ENCODE data around the gene GABRA4. TPM values are rescaled to one million over a fixed set of nuclear protein-coding genes. Genes with fewer than 3 reads are reported as not detected.

Gene GABRA4
- total and polyA plus RNA-seq, 2 experiments from 2014 or later: 1.5 to 1.9 TPM

- Histone ChIP-seq H3K27me3 (ENCODE audit: insufficient read depth) (peaks cover 66% of the 10 kb centered on the region), H3K4me1 (ENCODE audit: insufficient read depth) (peaks cover 7% of the 10 kb centered on the region), H3F3A (replicated peaks; ENCODE audit: low read depth) (no peaks in the 10 kb centered on the region), H3K27ac (ENCODE audit: low read depth) (no peak overlapping the region), H3K9me2 (ENCODE audit: insufficient read depth) (no peaks in the 10 kb centered on the region), H3K4me2 (peak overlapping the region; percentile 94), H3K4me3 (peak overlapping the region; percentile 95), H2AFZ (peak overlapping the region; percentile 100), H3K36me3 (ENCODE audit: insufficient read depth) (no peaks in the 10 kb centered on the region), H3K79me2 (replicated peaks; ENCODE audit: insufficient read depth) (no peaks in the 10 kb centered on the region), H4K20me1 (replicated peaks; ENCODE audit: insufficient read depth) (no peaks in the 10 kb centered on the region)
- Mint-ChIP-seq H3K4me3 (peak overlapping the region; percentile 87), H3K36me3 (ENCODE audit: low read depth) (no peaks in the 10 kb centered on the region; the same call in 2 of the 3 replicates), H3K27ac (no peak overlapping the region), H3K27me3 (ENCODE audit: insufficient read depth, low read depth, poor library complexity) (peaks cover 45% of the 10 kb centered on the region), H3K9me3 (no peaks in the 10 kb centered on the region), H3K4me1 (peaks cover 14% of the 10 kb centered on the region)
- ATAC-seq (peak; percentile 15), DNase-seq (ENCODE audit: low spot score) (peak; percentile 29)
- TF ChIP-seq EZH2 (IDR thresholded peaks at IDR 0.05; ENCODE audit: low read depth, unreplicated experiment): peak; percentile 72
- TF ChIP-seq REST (IDR thresholded peaks at IDR 0.05; ENCODE audit: unreplicated experiment): no peak
Measured at GRCh38 chr4:46994007-46994405, 625 bp upstream of the GABRA4 start.

GRCh38 chr4:46992338-46992737 lies 1.0 kb downstream of the GABRA4 start:
- H3K27me3 ChIP-seq (ENCODE audit: insufficient read depth): peaks cover 66% of the 10 kb centered on the region
- H3K4me2 ChIP-seq: peak overlapping the region; percentile 94
- H3K4me3 ChIP-seq: peak overlapping the region; percentile 95

GRCh38 chr4:46986922-46987638 lies 6.3 kb downstream of the GABRA4 start:
- H3K27me3 ChIP-seq (ENCODE audit: insufficient read depth): peaks cover 16% of the 10 kb centered on the region
- no peak for TF ChIP-seq ETS1 (IDR thresholded peaks at IDR 0.05)
- TF ChIP-seq CTCF (conservative IDR thresholded peaks at IDR 0.05; ENCODE audit: low read depth in 2 of 2): no peak
- no peak for TF ChIP-seq REST (IDR thresholded peaks at IDR 0.05; ENCODE audit: unreplicated experiment)
- no peak for TF ChIP-seq NANOG (IDR thresholded peaks at IDR 0.05; ENCODE audit: borderline replicate concordance)
- no peak for TF ChIP-seq EZH2phosphoT487 (IDR thresholded peaks at IDR 0.05; ENCODE audit: unreplicated experiment)
- no peak for TF ChIP-seq EZH2 (IDR thresholded peaks at IDR 0.05; ENCODE audit: low read depth, unreplicated experiment)
- no peak for TF ChIP-seq ZNF114 (CRISPR knock-in tag; IDR thresholded peaks at IDR 0.05)

More at GRCh38 chr4:46992338-46992737, 1.0 kb downstream of the GABRA4 start:
- H4K20me1 ChIP-seq (replicated peaks; ENCODE audit: insufficient read depth): no peaks in the 10 kb centered on the region
- no peaks in the 10 kb centered on the region for H3K9me2 ChIP-seq (ENCODE audit: insufficient read depth)
- no peaks in the 10 kb centered on the region for H3F3A ChIP-seq (replicated peaks; ENCODE audit: low read depth)
- no peaks in the 10 kb centered on the region; the same call in 2 of the 3 replicates for H3K36me3 Mint-ChIP-seq (ENCODE audit: low read depth)
- H3K9me3 Mint-ChIP-seq: no peaks in the 10 kb centered on the region
- no peaks in the 10 kb centered on the region for H3K36me3 ChIP-seq (ENCODE audit: insufficient read depth)
- H3K79me2 ChIP-seq (replicated peaks; ENCODE audit: insufficient read depth): no peaks in the 10 kb centered on the region
- no peak for TF ChIP-seq CREB1 (CRISPR knock-in tag; IDR thresholded peaks at IDR 0.05; ENCODE audit: low read depth)
- H2AFZ ChIP-seq: peak overlapping the region; percentile 100; the same call in 1 of the 2 replicates
- ATAC-seq (no peak), DNase-seq (ENCODE audit: low spot score) (peak; percentile 16)
- no peak overlapping the region for H3K27ac ChIP-seq (ENCODE audit: low read depth)
- H3K4me1 Mint-ChIP-seq: peaks cover 14% of the 10 kb centered on the region
- no peak overlapping the region for H3K27ac Mint-ChIP-seq
- H3K4me3 Mint-ChIP-seq: peak overlapping the region; percentile 87
- H3K27me3 Mint-ChIP-seq (ENCODE audit: insufficient read depth, low read depth, poor library complexity): peaks cover 45% of the 10 kb centered on the region
- H3K4me1 ChIP-seq (ENCODE audit: insufficient read depth): peaks cover 7% of the 10 kb centered on the region

More at GRCh38 chr4:46986922-46987638, 6.3 kb downstream of the GABRA4 start:
- DNase-seq (ENCODE audit: low spot score) (no peak), ATAC-seq (no peak)
- Histone ChIP-seq H3K36me3 (ENCODE audit: insufficient read depth) (no peaks in the 10 kb centered on the region), H3F3A (replicated peaks; ENCODE audit: low read depth) (no peaks in the 10 kb centered on the region), H3K4me1 (ENCODE audit: insufficient read depth) (peaks cover under 1% of the 10 kb centered on the region; the same call in 1 of the 2 replicates), H3K27ac (ENCODE audit: low read depth) (no peak overlapping the region), H4K20me1 (replicated peaks; ENCODE audit: insufficient read depth) (no peaks in the 10 kb centered on the region), H2AFZ (no peak overlapping the region), H3K9me2 (ENCODE audit: insufficient read depth) (no peaks in the 10 kb centered on the region), H3K4me3 (no peak overlapping the region), H3K4me2 (no peak overlapping the region), H3K79me2 (replicated peaks; ENCODE audit: insufficient read depth) (no peaks in the 10 kb centered on the region)
- Mint-ChIP-seq H3K27ac (no peak overlapping the region), H3K27me3 (ENCODE audit: insufficient read depth, low read depth, poor library complexity) (peaks cover 9% of the 10 kb centered on the region), H3K9me3 (no peaks in the 10 kb centered on the region), H3K36me3 (ENCODE audit: low read depth) (no peaks in the 10 kb centered on the region), H3K4me1 (peaks cover under 1% of the 10 kb centered on the region; the same call in 1 of the 3 replicates), H3K4me3 (no peak overlapping the region)
